Measurements from ENCODE around the gene ELF3.

DNA sequence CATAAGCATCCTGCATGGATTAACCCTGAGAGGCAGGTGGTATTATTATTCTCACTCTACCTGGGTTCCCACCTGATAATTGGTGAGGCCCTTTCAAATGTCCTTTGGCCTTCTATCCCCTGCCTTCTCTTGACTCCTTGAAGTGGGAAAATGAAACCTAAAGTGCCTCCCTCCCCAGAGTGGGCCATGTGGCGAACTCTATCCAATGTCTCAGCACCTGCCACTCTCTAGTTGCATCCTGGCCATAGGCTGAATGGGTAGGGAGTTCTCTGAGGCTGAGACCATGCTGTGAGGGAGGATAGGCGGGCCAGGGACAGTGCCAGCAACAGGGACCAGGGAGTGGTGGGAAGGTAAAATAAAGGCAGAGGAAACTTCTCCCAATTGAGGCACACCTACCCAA is 35.3 kb downstream of the ELF3 start:
- no peak for TF ChIP-seq POLR2A (IDR thresholded peaks at IDR 0.05)
- TF ChIP-seq, protein P1, sequence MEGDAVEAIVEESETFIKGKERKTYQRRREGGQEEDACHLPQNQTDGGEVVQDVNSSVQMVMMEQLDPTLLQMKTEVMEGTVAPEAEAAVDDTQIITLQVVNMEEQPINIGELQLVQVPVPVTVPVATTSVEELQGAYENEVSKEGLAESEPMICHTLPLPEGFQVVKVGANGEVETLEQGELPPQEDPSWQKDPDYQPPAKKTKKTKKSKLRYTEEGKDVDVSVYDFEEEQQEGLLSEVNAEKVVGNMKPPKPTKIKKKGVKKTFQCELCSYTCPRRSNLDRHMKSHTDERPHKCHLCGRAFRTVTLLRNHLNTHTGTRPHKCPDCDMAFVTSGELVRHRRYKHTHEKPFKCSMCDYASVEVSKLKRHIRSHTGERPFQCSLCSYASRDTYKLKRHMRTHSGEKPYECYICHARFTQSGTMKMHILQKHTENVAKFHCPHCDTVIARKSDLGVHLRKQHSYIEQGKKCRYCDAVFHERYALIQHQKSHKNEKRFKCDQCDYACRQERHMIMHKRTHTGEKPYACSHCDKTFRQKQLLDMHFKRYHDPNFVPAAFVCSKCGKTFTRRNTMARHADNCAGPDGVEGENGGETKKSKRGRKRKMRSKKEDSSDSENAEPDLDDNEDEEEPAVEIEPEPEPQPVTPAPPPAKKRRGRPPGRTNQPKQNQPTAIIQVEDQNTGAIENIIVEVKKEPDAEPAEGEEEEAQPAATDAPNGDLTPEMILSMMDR (IDR thresholded peaks at IDR 0.05): no peak

Data from body of pancreas (tissue), 4 donors.